AG10803 (cell line): ENCODE results near the gene IGF2R.

Source experiments
- DNase-seq: peaks from one replicate; pipeline ENCODE4 v3.0.0; 2010; ENCODE audit warnings: low read depth
- H3K4me3 ChIP-seq: 2 replicates; pipeline ENCODE4 v1.5.1; 2011; ENCODE audit warnings: mild to moderate bottlenecking, low read length, control low read depth
- TF ChIP-seq, protein P1 (sequence below): conservative IDR thresholded peaks from 2 replicates; pipeline ENCODE4 v1.5.1; 2011; ENCODE audit warnings: mild to moderate bottlenecking, low read length, control low read depth, inconsistent platforms

Gene IGF2R

DNA sequence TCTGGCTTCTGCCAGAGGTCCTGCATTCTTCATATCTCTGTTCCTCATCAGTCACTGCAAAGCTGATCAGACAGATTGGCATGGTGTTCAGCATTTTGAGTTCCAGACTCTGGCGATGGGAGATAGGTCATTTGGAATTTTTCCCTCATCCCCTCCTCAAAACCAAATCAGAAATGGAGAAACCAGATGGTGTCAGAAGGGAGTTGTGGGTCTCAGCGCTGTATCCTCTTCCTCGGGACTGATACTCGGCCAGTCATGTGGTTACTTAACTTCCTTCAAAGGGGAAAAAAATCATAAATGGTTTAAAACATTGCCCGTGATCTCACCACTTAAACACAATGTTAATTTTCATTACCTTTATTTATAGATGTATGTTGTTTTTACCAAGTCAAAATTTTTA lies 75.8 kb downstream of the IGF2R start:
- TF ChIP-seq, protein P1, sequence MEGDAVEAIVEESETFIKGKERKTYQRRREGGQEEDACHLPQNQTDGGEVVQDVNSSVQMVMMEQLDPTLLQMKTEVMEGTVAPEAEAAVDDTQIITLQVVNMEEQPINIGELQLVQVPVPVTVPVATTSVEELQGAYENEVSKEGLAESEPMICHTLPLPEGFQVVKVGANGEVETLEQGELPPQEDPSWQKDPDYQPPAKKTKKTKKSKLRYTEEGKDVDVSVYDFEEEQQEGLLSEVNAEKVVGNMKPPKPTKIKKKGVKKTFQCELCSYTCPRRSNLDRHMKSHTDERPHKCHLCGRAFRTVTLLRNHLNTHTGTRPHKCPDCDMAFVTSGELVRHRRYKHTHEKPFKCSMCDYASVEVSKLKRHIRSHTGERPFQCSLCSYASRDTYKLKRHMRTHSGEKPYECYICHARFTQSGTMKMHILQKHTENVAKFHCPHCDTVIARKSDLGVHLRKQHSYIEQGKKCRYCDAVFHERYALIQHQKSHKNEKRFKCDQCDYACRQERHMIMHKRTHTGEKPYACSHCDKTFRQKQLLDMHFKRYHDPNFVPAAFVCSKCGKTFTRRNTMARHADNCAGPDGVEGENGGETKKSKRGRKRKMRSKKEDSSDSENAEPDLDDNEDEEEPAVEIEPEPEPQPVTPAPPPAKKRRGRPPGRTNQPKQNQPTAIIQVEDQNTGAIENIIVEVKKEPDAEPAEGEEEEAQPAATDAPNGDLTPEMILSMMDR: no peak
- H3K4me3 ChIP-seq: no peak overlapping the region
- no peak for DNase-seq

DNA sequence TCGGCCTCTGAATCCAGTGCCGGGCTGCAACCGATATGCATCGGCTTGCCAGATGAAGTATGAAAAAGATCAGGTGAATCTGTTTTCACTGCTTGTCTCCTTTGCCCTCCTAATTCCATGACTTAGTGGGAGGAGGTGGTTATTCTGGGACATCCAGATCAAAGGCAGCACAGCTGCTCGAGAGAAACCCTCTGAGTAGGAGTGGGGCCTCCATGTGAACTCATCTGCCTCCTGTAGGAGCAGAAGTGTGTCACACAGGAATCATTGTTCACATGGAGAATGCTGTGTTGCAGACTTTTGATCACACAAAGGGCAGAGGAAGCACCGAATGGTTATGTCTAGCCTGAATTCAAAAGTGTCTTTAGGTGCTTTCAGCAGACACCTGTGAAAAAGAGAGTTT lies 79.6 kb downstream of the IGF2R start:
- TF ChIP-seq, protein P1: no peak; the same call in 1 of the 2 replicates
- DNase-seq: no peak
- H3K4me3 ChIP-seq: no peak overlapping the region

GRCh38 chr6:160049346-160049745 lies 80.5 kb downstream of the IGF2R start:
- H3K4me3 ChIP-seq: no peak overlapping the region
- DNase-seq: no peak
- TF ChIP-seq, protein P1: no peak

DNA sequence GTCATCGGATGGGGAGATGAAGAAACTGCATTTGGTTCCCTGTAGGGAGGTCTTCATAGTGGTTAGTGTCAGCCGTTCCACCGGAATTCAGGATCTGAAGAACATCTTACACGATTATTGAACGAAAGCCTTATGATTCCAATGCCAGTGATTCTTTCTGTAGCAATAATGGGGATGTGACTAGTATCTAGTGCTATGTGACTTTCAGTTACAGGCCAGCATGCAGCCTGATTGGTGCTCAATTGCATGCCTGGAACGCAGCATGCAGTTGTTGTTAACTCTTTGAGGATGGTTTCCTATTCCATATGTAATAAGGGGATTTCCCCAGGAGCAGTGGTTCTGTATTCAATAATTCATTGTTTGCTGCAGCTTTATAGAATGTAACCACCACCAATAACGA lies 81.1 kb downstream of the IGF2R start:
- no peak for DNase-seq
- TF ChIP-seq, protein P1: no peak

DNA sequence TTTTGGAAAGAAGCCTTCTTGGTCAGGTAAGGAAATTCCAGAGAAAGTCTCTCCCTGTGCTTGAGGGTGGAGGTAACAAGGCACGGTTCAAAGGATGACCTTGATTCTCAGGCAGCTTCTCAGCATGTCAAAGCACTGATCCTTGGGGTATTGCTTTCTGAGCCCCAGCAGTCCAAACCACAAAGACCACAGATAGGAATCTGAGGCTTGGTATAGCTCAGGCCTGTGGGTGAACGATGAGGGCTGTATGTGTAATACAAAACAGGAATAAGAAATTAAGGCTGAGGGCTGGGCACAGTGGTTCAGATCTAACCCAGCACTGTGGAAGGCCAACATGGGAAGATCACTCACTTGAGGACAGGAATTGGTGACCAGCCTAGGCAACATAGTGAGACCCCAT lies 82.5 kb downstream of the IGF2R start:
- TF ChIP-seq, protein P1: no peak
- no peak for DNase-seq
- H3K4me3 ChIP-seq: no peak overlapping the region

More for the DNA sequence above, 81.1 kb downstream of the IGF2R start:
- H3K4me3 ChIP-seq: no peak overlapping the region

- TF ChIP-seq, protein P1: no peak
- H3K4me3 ChIP-seq: no peak overlapping the region
- DNase-seq: no peak
Measured at GRCh38 chr6:160054271-160054670, 85.4 kb downstream of the IGF2R start.

DNA sequence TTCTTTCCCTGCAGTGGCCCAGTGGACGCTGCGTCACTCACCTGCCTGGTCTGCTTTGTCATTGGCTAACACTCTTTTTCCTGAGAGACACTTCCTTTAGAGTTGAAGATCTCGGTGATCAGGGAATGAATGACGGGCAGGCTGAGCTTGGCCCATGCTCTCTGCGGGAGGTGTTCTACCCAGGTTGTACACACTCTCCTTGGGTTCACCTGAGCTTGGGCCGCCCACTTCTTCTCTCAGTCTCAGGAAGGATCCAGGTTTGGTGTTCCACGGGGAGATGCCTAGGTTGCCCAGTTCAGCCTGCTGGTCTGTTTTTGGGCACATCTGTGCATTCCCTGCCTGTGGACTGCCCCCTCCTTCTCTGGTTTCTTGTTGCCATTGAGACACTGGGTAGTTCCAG lies 86.0 kb downstream of the IGF2R start:
- H3K4me3 ChIP-seq: no peak overlapping the region
- TF ChIP-seq, protein P1: no peak
- DNase-seq: no peak
